ENCODE data around the gene FMN1. TPM values are rescaled to one million over a fixed set of nuclear protein-coding genes. Genes with fewer than 3 reads are reported as not detected.

FMN1 gene
- total RNA-seq, 1 donor from 2014 or later: 3.3 TPM

GRCh38 chr15:32766101-32766500 lies 428.4 kb downstream of the FMN1 start:
- ATAC-seq: no peak
- DNase-seq (ENCODE audit: missing footprints): no peak
- intact Hi-C loops (cut with DNase I): no loop called here

GRCh38 chr15:32765236-32765635 lies 429.3 kb downstream of the FMN1 start:
- DNase-seq (ENCODE audit: missing footprints) (no peak), ATAC-seq (no peak)
- intact Hi-C loops (cut with DNase I): no loop called here

GRCh38 chr15:32763295-32763694 lies 431.2 kb downstream of the FMN1 start:
- intact Hi-C loops (cut with DNase I): no loop called here
- ATAC-seq (no peak), DNase-seq (ENCODE audit: missing footprints) (no peak)

GRCh38 chr15:32757426-32757825 lies 437.1 kb downstream of the FMN1 start:
- no peak for ATAC-seq
- no peak for DNase-seq (ENCODE audit: missing footprints)
- intact Hi-C loops (cut with DNase I): no loop called here

GRCh38 chr15:32750979-32751378 lies 443.5 kb downstream of the FMN1 start:
- ATAC-seq (no peak), DNase-seq (ENCODE audit: missing footprints) (no peak)
- intact Hi-C loops (cut with DNase I): no loop called here

GRCh38 chr15:32747921-32748342 lies 446.6 kb downstream of the FMN1 start:
- no peak for DNase-seq (ENCODE audit: missing footprints)
- intact Hi-C loops (cut with DNase I): no loop called here
- ATAC-seq: no peak

- intact Hi-C loops (cut with DNase I): no loop called here
- ATAC-seq (no peak), DNase-seq (ENCODE audit: missing footprints) (no peak)
Observed at GRCh38 chr15:32746116-32746857, 448.2 kb downstream of the FMN1 start.

- no peak for DNase-seq (ENCODE audit: missing footprints)
- no peak for ATAC-seq
- intact Hi-C loops (cut with DNase I): no loop called here
Observed at GRCh38 chr15:32743411-32744140, 450.9 kb downstream of the FMN1 start.

GRCh38 chr15:32739522-32740063 lies 454.9 kb downstream of the FMN1 start:
- intact Hi-C loops (cut with DNase I): no loop called here

GRCh38 chr15:32738666-32739065 lies 455.8 kb downstream of the FMN1 start:
- intact Hi-C loops (cut with DNase I): no loop called here
- no peak for ATAC-seq
- no peak for DNase-seq (ENCODE audit: missing footprints)

More at GRCh38 chr15:32739522-32740063, 454.9 kb downstream of the FMN1 start:
- ATAC-seq (no peak), DNase-seq (ENCODE audit: missing footprints) (no peak)

- ATAC-seq (no peak), DNase-seq (ENCODE audit: missing footprints) (no peak)
- intact Hi-C loops (cut with DNase I): no loop called here
Observed at GRCh38 chr15:32737304-32737703, 457.2 kb downstream of the FMN1 start.

- ATAC-seq (no peak), DNase-seq (ENCODE audit: missing footprints) (no peak)
- intact Hi-C loops (cut with DNase I): no loop called here
Observed at GRCh38 chr15:32736701-32737061, 457.8 kb downstream of the FMN1 start.

GRCh38 chr15:32735989-32736700 lies 458.4 kb downstream of the FMN1 start:
- intact Hi-C loops (cut with DNase I): no loop called here
- no peak for DNase-seq (ENCODE audit: missing footprints)
- ATAC-seq: no peak

- ATAC-seq (no peak), DNase-seq (ENCODE audit: missing footprints) (no peak)
- intact Hi-C loops (cut with DNase I): no loop called here
Observed at GRCh38 chr15:32733281-32733680, 461.2 kb downstream of the FMN1 start.

- intact Hi-C loops (cut with DNase I): no loop called here
- DNase-seq (ENCODE audit: missing footprints): no peak
- ATAC-seq: no peak
Observed at GRCh38 chr15:32732574-32733157, 461.8 kb downstream of the FMN1 start.

- ATAC-seq (no peak), DNase-seq (ENCODE audit: missing footprints) (no peak)
- intact Hi-C loops (cut with DNase I): no loop called here
Observed at GRCh38 chr15:32730677-32731654, 463.5 kb downstream of the FMN1 start.

GRCh38 chr15:32729700-32730395 lies 464.7 kb downstream of the FMN1 start:
- no peak for DNase-seq (ENCODE audit: missing footprints)
- intact Hi-C loops (cut with DNase I): no loop called here
- ATAC-seq: no peak

Measured in Right ventricle myocardium inferior (tissue), 1 donor.